ENCODE results near the gene GPR137B. TPM values are rescaled to one million over a fixed set of nuclear protein-coding genes. Genes with fewer than 3 reads are reported as not detected.

The GPR137B gene
- total RNA-seq, 1 experiment from 2014 or later, result 7.1 TPM

GRCh38 chr1:236173174-236173767 is 30.9 kb downstream of the GPR137B start:
- intact Hi-C loops (cut with micrococcal nuclease; ENCODE audit: unreplicated experiment), result no loop called here
- Histone ChIP-seq H3K4me3 (ENCODE audit: low read depth, low read length, poor library complexity, severe bottlenecking) (no peak overlapping the region), H3K36me3 (ENCODE audit: insufficient read depth, low read length, poor library complexity, severe bottlenecking) (no peaks in the 10 kb centered on the region), H3K27me3 (replicated peaks; ENCODE audit: insufficient read depth, low read depth, low read length, poor library complexity) (no peaks in the 10 kb centered on the region), H3K4me1 (ENCODE audit: insufficient read depth, low read length, poor library complexity, severe bottlenecking) (no peaks in the 10 kb centered on the region), H3K27ac (ENCODE audit: low read depth, low read length, poor library complexity, severe bottlenecking) (no peak overlapping the region), H3K9me3 (ENCODE audit: low read depth, low read length, poor library complexity, severe bottlenecking) (no peaks in the 10 kb centered on the region)
- DNase-seq (ENCODE audit: low spot score), result no peak
- no TSS peak for BruUV-seq (replicated peaks)
- ChIA-PET POLR2A (ENCODE audit: low non-redundant PET) (no interaction called here), CTCF (no interaction called here)
- no peak for TF ChIP-seq CTCF (conservative IDR thresholded peaks at IDR 0.05; ENCODE audit: low read depth, low read length)
- no peak for TF ChIP-seq EZH2 (IDR thresholded peaks at IDR 0.05; ENCODE audit: borderline replicate concordance, low read depth, low read length, poor library complexity, severe bottlenecking)

GRCh38 chr1:236175642-236176336 is 33.5 kb downstream of the GPR137B start:
- Histone ChIP-seq H3K4me3 (ENCODE audit: low read depth, low read length, poor library complexity, severe bottlenecking) (no peak overlapping the region), H3K27ac (ENCODE audit: low read depth, low read length, poor library complexity, severe bottlenecking) (no peak overlapping the region), H3K4me1 (ENCODE audit: insufficient read depth, low read length, poor library complexity, severe bottlenecking) (no peaks in the 10 kb centered on the region), H3K27me3 (replicated peaks; ENCODE audit: insufficient read depth, low read depth, low read length, poor library complexity) (no peaks in the 10 kb centered on the region), H3K9me3 (ENCODE audit: low read depth, low read length, poor library complexity, severe bottlenecking) (no peaks in the 10 kb centered on the region), H3K36me3 (ENCODE audit: insufficient read depth, low read length, poor library complexity, severe bottlenecking) (no peaks in the 10 kb centered on the region)
- BruUV-seq (replicated peaks), result no TSS peak
- no peak for DNase-seq (ENCODE audit: low spot score)
- CTCF ChIA-PET, result no interaction called here
- POLR2A ChIA-PET (ENCODE audit: low non-redundant PET), result no interaction called here
- intact Hi-C loops (cut with micrococcal nuclease; ENCODE audit: unreplicated experiment), result no loop called here
- TF ChIP-seq EZH2 (IDR thresholded peaks at IDR 0.05; ENCODE audit: borderline replicate concordance, low read depth, low read length, poor library complexity, severe bottlenecking) (no peak), CTCF (conservative IDR thresholded peaks at IDR 0.05; ENCODE audit: low read depth, low read length) (no peak)

GRCh38 chr1:236176337-236177336 is 34.3 kb downstream of the GPR137B start:
- H3K27me3 ChIP-seq (replicated peaks; ENCODE audit: insufficient read depth, low read depth, low read length, poor library complexity), result no peaks in the 10 kb centered on the region
- no peak for TF ChIP-seq CTCF (conservative IDR thresholded peaks at IDR 0.05; ENCODE audit: low read depth, low read length)
- no peak for TF ChIP-seq EZH2 (IDR thresholded peaks at IDR 0.05; ENCODE audit: borderline replicate concordance, low read depth, low read length, poor library complexity, severe bottlenecking)
- ChIA-PET POLR2A (ENCODE audit: low non-redundant PET) (no interaction called here), CTCF (no interaction called here)
- no peak overlapping the region for H3K4me3 ChIP-seq (ENCODE audit: low read depth, low read length, poor library complexity, severe bottlenecking)
- no peaks in the 10 kb centered on the region for H3K36me3 ChIP-seq (ENCODE audit: insufficient read depth, low read length, poor library complexity, severe bottlenecking)
- no peaks in the 10 kb centered on the region for H3K4me1 ChIP-seq (ENCODE audit: insufficient read depth, low read length, poor library complexity, severe bottlenecking)
- H3K27ac ChIP-seq (ENCODE audit: low read depth, low read length, poor library complexity, severe bottlenecking), result no peak overlapping the region
- DNase-seq (ENCODE audit: low spot score), result no peak
- intact Hi-C loops (cut with micrococcal nuclease; ENCODE audit: unreplicated experiment), result no loop called here
- no peaks in the 10 kb centered on the region for H3K9me3 ChIP-seq (ENCODE audit: low read depth, low read length, poor library complexity, severe bottlenecking)
- no TSS peak for BruUV-seq (replicated peaks)

All from A673 (cell line).